HUES64 (cell line): ENCODE measurements around the gene ADGRB3.
"Not testable (repeated sequence)": the region's sequence is repeated elsewhere in the genome, so short reads cannot be mapped to it uniquely, and the experiment has no call there.

Experiments used
- H3K27ac ChIP-seq: 2 replicates; pipeline ENCODE4 v1.7.0; 2013; ENCODE audit warnings: low read depth, low read length, inconsistent platforms
- H3K27me3 ChIP-seq: 2 replicates; pipeline ENCODE4 v1.6.1; 2013; ENCODE audit warnings: mild to moderate bottlenecking, low read length; ENCODE audit not compliant: insufficient read depth
- H3K36me3 ChIP-seq: 2 replicates; pipeline ENCODE4 v1.6.1; 2013; ENCODE audit warnings: mild to moderate bottlenecking, low read length; ENCODE audit not compliant: insufficient read depth
- H3K4me1 ChIP-seq: 2 replicates; pipeline ENCODE4 v1.6.1; 2013; ENCODE audit warnings: mild to moderate bottlenecking, low read length, moderate library complexity; ENCODE audit not compliant: insufficient read depth
- H3K4me3 ChIP-seq: 2 replicates; pipeline ENCODE4 v1.5.1; 2013; ENCODE audit warnings: mild to moderate bottlenecking, low read length, moderate library complexity
- H3K9ac ChIP-seq: 2 replicates; pipeline ENCODE4 v1.6.1; 2013; ENCODE audit warnings: mild to moderate bottlenecking, low read depth, low read length
- H3K9me3 ChIP-seq: 2 replicates; pipeline ENCODE4 v1.6.1; 2013; ENCODE audit warnings: low read depth, low read length; ENCODE audit not compliant: insufficient read depth
- WGBS: fragments of 150-250, 120-280 bp; methylation state at CpG from one replicate; pipeline ENCODE4 v1.1.7; 2013; ENCODE audit warnings: missing lambda C conversion rate; 5-methylcytosine and 5-hydroxymethylcytosine counted together

Gene ADGRB3

DNA sequence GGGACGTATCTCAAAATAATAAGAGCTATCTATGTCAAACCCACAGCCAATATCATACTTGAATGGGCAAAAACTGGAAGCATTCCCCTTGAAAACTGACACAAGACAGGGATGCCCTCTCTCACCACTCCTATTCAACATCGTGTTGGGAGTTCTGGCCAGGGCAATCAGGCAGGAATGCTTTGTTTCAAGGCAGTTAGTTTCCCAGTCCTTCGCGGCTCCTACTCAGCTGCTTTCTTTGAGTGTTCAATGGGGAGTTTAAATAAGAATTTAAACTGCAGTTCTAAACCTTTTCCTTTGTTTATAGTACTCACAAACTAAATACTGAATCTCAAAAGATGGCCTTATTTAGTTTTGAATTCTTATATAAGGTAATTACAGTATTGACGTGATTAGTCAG is 179.9 kb downstream of the ADGRB3 start:
- 46% methylated on average over 5 of the region's 5 CpGs for WGBS
- H3K27me3 ChIP-seq, H3K4me3 ChIP-seq, H3K4me1 ChIP-seq, H3K36me3 ChIP-seq, H3K9me3 ChIP-seq: not testable (repeated sequence)
- Histone ChIP-seq H3K27ac (peak overlapping the region; percentile 61; the same call in 1 of the 2 replicates), H3K9ac (peak overlapping the region; percentile 1; the same call in 1 of the 2 replicates)

DNA sequence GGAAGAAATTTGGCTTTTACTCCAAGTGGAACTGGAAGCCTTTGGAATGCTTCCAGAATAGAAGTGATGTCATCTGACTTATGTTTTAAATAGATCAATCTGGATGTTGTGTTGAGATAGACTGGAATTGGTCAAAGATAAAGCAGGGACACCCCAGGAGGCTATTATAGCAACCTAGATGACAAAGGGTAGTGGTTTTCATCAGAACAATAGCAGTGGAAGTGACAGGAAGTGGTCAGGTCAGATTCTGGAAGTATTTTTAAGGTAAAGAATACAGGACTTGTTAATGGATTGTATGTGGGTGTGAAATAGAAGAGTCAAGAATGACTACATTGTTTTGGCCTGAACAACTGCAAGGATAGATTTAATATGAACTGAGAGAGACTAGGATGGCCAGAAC is 191.4 kb downstream of the ADGRB3 start:
- peaks cover 3% of the 10 kb centered on the region; the same call in 1 of the 2 replicates for H3K4me1 ChIP-seq
- H3K27me3 ChIP-seq: no peaks in the 10 kb centered on the region
- no peak overlapping the region for H3K27ac ChIP-seq
- H3K4me3 ChIP-seq: no peak overlapping the region
- H3K36me3 ChIP-seq: no peaks in the 10 kb centered on the region
- no peaks in the 10 kb centered on the region for H3K9me3 ChIP-seq
- no peak overlapping the region for H3K9ac ChIP-seq

DNA sequence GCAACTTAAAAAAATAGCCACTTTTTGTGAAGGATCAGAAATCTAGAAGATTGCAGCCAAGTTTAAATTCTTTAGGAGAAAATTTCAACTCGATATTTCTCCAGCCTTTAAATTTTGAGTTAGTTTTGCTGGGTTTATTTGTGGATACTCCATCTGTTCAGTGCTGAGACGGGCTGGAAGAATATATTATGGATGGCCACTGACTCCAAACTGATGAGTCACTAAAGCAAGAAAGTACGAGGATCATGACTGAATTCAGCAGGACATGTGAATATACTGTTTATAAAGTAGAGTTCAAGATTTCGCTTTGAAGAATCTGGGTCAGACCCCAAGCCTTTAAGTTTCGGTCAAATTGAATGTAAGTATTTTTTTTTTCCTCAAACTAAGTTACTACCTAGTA is 199.5 kb downstream of the ADGRB3 start:
- H3K36me3 ChIP-seq: no peaks in the 10 kb centered on the region
- H3K9me3 ChIP-seq: no peaks in the 10 kb centered on the region
- H3K4me3 ChIP-seq: no peak overlapping the region
- H3K9ac ChIP-seq: no peak overlapping the region
- no peaks in the 10 kb centered on the region for H3K27me3 ChIP-seq
- 96% methylated on average over 4 of the region's 5 CpGs for WGBS
- no peaks in the 10 kb centered on the region for H3K4me1 ChIP-seq
- H3K27ac ChIP-seq: no peak overlapping the region

DNA sequence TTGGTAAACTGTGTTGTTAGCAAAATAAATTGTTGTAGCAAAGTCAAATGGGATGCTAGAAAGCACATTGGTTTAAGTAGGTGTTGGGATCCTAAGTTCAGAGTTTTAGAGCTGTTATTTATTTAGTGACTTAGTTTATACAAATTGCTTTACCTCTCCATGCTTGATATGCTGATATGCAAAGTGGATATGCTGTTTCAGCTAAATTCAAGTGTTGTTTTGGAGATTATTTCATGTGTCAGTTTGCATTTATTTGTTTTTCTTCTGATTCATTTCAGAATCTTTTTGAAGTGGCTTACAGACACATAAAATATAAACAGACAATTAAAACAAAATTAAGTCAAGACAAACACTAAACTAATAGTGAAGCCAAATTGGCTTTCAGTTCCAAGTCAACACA is 203.5 kb downstream of the ADGRB3 start:
- Histone ChIP-seq H3K9me3 (no peaks in the 10 kb centered on the region), H3K4me3 (no peak overlapping the region), H3K36me3 (no peaks in the 10 kb centered on the region), H3K27ac (no peak overlapping the region), H3K27me3 (no peaks in the 10 kb centered on the region), H3K9ac (no peak overlapping the region), H3K4me1 (no peaks in the 10 kb centered on the region)

DNA sequence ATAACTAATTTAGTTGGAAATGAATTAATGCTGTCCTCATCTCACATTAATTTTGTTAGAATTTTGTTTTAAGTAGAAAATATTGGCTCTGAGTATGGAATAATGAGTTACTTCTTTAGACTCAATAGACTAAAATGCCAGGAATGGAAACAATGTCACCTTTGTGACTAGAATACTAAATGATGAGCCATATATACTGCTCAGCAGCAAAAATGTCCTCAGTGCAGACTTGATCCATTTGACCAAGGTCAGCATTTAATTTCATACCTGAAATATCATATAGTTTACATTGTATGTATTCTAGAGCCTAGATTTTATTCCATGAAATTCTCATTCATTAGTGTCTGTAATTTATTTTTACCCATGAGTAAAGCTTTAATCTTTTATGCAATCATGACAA is 217.7 kb downstream of the ADGRB3 start:
- Histone ChIP-seq H3K36me3 (no peaks in the 10 kb centered on the region), H3K9ac (no peak overlapping the region), H3K27me3 (no peaks in the 10 kb centered on the region), H3K4me3 (no peak overlapping the region), H3K9me3 (peaks cover 7% of the 10 kb centered on the region), H3K27ac (no peak overlapping the region), H3K4me1 (0 out of 2 replicates have a peak, but pooled peaks cover 6% of the 10 kb centered on the region)

DNA sequence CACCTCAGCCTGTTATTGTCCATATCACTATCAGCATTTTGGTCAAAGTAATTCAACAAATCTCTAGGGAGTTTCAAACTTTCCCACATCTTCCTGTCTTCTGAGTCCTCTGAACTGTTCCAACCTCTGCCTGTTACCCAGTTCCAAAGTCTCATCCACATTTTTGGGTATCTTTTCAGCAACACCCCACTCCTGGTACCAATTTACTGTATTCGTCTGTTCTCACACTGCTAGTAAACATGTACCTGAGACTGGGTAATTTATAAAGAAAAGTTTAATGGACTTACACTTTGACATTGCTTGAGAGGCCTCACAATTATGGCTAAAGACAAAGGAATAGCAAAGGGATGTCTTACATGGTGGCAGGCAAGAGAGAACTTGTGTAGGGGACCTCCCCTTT is 224.2 kb downstream of the ADGRB3 start:
- Histone ChIP-seq H3K9ac (no peak overlapping the region), H3K4me3 (no peak overlapping the region), H3K27me3 (no peaks in the 10 kb centered on the region), H3K4me1 (no peaks in the 10 kb centered on the region), H3K27ac (no peak overlapping the region), H3K9me3 (peaks cover 34% of the 10 kb centered on the region), H3K36me3 (no peaks in the 10 kb centered on the region)
- 82% methylated on average over 1 of the region's 1 CpG for WGBS

DNA sequence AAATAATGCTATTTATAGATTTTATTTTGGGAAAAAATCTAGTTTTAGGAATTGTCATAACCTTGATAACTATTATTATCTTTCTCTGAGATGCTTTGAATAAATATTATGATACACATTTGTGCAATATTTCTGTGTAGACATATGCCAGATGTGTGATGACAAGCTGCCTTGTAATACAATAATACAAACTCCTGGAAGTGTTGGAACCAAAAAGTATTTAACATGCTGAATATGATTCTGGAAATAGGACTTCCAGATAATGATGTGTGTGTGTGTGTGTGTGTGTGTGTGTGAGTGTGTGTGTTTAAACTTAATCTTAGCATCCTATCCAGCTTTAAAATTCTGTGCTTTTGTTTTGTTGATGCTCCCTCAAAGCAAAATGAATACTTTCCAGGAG is 233.6 kb downstream of the ADGRB3 start:
- Histone ChIP-seq H3K27me3 (no peaks in the 10 kb centered on the region), H3K27ac (no peak overlapping the region), H3K4me3 (no peak overlapping the region), H3K36me3 (no peaks in the 10 kb centered on the region), H3K9ac (no peak overlapping the region), H3K9me3 (peaks cover 11% of the 10 kb centered on the region), H3K4me1 (no peaks in the 10 kb centered on the region)

DNA sequence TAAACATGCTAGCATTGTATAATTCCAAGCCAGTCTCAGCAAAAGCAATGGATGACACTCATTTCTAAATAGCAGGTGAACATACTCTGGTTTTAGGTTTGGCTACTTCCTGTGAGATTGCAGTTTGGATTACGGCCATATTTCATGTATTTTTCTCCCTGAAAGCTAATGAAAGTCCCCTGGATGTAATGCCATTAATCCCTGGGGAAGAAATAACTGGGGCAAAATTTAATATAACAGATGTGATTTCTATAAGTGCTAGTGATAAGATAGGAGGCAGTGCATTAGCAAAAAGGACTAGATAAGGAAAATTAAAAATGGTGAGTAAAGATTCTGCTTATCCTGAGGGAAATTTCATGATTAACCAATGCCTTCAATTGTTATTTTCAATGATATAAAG is 238.2 kb downstream of the ADGRB3 start:
- no peaks in the 10 kb centered on the region for H3K36me3 ChIP-seq
- H3K9ac ChIP-seq: no peak overlapping the region
- H3K4me1 ChIP-seq: no peaks in the 10 kb centered on the region
- H3K4me3 ChIP-seq: no peak overlapping the region
- WGBS: 90% methylated on average over 1 of the region's 1 CpG
- no peaks in the 10 kb centered on the region for H3K27me3 ChIP-seq
- H3K27ac ChIP-seq: no peak overlapping the region
- no peaks in the 10 kb centered on the region for H3K9me3 ChIP-seq

DNA sequence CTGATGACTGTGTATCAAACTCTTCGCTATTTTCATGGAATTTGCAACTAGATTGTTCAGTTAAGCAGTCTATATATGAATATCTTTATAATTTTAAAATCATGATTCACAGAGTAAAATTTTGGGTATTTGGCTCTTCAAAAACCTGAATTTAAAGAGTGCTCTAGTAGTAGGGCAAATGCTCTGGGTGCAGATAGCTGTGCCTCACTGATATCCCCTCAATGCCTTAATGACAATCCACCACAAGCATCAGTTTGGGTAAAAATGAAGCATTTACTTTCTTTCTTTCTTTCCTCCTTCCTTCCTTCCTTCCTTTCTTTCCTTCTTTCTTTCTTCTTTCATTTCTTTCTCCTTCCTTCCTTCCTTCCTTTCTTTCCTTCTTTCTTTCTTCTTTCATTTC is 239.7 kb downstream of the ADGRB3 start:
- H3K4me3 ChIP-seq: no peak overlapping the region
- H3K9me3 ChIP-seq: no peaks in the 10 kb centered on the region
- H3K4me1 ChIP-seq: no peaks in the 10 kb centered on the region
- H3K27ac ChIP-seq: no peak overlapping the region
- WGBS: no CpG with 5 or more reads among the region's 1 CpG
- no peaks in the 10 kb centered on the region for H3K36me3 ChIP-seq
- no peaks in the 10 kb centered on the region for H3K27me3 ChIP-seq
- H3K9ac ChIP-seq: no peak overlapping the region

DNA sequence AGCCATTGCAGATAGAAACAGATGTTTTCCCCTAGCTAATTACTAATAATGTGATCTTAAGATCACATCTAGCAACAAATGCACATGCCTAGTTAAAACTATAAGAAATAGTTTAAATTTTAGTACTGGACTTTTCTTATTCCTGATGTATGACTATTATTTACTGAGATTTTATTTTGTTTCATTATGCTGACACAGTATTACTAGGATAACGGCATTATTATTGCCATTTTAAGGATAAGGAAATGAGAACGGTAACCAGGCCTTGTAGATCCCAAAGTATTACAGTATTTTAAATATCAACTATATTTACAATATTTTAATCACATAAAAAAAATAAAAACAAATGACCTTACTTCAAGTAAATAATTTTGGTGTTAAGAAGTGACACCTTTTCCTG is 240.3 kb downstream of the ADGRB3 start:
- 100% methylated on average over 1 of the region's 2 CpGs for WGBS
- no peaks in the 10 kb centered on the region for H3K36me3 ChIP-seq
- no peak overlapping the region for H3K27ac ChIP-seq
- H3K4me1 ChIP-seq: no peaks in the 10 kb centered on the region
- H3K9ac ChIP-seq: no peak overlapping the region
- no peaks in the 10 kb centered on the region for H3K9me3 ChIP-seq
- H3K4me3 ChIP-seq: no peak overlapping the region
- H3K27me3 ChIP-seq: no peaks in the 10 kb centered on the region

DNA sequence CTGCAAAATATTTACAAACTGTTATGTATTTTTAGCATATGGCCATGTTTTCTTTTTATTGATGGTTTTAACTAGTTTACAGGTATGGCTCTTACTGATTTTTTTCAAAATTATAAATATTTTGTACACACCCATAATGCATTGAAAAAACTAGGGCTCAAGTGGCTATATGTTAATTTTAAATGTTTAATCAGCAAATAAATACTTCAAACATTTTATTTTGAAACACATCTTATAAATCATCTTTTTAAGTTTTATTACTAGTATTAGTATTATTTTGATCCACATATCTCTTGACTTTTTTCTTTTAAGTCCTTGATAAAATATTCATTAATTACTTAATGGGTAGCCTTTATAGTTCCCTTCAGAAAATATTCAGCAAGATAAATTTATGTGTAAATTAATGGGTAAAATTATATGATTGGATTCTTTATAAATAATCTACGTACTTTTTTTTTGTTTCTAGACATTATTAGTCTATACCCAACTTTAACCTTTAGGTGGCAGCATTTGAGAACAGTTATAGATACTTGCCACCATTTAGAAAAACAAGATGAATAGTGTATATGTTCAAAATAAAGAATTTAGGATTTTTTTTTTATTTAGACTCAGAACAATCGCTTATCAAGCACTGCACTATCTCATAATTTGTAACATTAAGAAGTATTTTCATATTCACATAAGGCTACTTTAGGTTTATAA is 241.9 kb downstream of the ADGRB3 start:
- no peak overlapping the region for H3K27ac ChIP-seq
- no peak overlapping the region for H3K9ac ChIP-seq
- no peaks in the 10 kb centered on the region for H3K27me3 ChIP-seq
- no peaks in the 10 kb centered on the region for H3K4me1 ChIP-seq
- WGBS: no CpG with 5 or more reads among the region's 2 CpGs
- H3K4me3 ChIP-seq: no peak overlapping the region
- no peaks in the 10 kb centered on the region for H3K9me3 ChIP-seq
- H3K36me3 ChIP-seq: no peaks in the 10 kb centered on the region
